ENCODE results near the gene LAT. TPM values are rescaled to one million over a fixed set of nuclear protein-coding genes. Genes with fewer than 3 reads are reported as not detected.

The LAT gene
- total RNA-seq, 4 donors from 2014 or later: 0.31 to 0.49 TPM; not detected in 2

DNA sequence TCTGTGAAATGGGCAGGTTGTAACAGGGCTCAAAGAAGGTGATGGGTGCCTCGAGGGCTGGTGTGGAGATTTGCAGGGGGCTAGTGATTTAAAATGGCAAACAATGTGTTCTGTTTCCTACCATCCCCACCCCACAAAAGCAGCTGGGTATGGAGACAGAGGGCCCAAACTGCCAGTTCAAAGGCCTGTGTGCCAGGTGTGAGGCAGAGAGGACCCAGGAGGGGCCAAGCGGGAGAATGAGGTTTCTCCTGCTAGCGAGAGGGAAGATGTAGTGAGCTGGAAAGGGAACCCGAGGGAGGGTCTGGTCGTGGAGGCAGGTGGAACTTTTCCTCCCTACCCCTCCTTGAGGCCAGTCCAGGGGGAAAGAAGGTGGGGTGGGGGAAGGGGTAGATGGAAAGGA is 39.4 kb downstream of the LAT start:
- DNase-seq (no peak), ATAC-seq (no peak)
- intact Hi-C loops (cut with DNase I; ENCODE audit: low total_unique reads): no loop called here
- TF ChIP-seq, protein P1, sequence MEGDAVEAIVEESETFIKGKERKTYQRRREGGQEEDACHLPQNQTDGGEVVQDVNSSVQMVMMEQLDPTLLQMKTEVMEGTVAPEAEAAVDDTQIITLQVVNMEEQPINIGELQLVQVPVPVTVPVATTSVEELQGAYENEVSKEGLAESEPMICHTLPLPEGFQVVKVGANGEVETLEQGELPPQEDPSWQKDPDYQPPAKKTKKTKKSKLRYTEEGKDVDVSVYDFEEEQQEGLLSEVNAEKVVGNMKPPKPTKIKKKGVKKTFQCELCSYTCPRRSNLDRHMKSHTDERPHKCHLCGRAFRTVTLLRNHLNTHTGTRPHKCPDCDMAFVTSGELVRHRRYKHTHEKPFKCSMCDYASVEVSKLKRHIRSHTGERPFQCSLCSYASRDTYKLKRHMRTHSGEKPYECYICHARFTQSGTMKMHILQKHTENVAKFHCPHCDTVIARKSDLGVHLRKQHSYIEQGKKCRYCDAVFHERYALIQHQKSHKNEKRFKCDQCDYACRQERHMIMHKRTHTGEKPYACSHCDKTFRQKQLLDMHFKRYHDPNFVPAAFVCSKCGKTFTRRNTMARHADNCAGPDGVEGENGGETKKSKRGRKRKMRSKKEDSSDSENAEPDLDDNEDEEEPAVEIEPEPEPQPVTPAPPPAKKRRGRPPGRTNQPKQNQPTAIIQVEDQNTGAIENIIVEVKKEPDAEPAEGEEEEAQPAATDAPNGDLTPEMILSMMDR (IDR thresholded peaks at IDR 0.05 in 4 of 5, conservative IDR thresholded peaks at IDR 0.05 in 1 of 5): no peak
- no peak for TF ChIP-seq POLR2A (IDR thresholded peaks at IDR 0.05)
- no peak overlapping the region for H3K27ac ChIP-seq
- no peak overlapping the region for H3K4me3 ChIP-seq
- H3K9me3 ChIP-seq: no peaks in the 10 kb centered on the region
- in situ Hi-C loops (cut with MboI; ENCODE audit: low sequenced_read_pairs in 4 of 4): no loop called here
- H3K36me3 ChIP-seq: no peaks in the 10 kb centered on the region
- H3K27me3 ChIP-seq: peaks cover 0 to 3% (median 0%) of the 10 kb centered on the region in 3 donors
- H3K4me1 ChIP-seq: no peaks in the 10 kb centered on the region

DNA sequence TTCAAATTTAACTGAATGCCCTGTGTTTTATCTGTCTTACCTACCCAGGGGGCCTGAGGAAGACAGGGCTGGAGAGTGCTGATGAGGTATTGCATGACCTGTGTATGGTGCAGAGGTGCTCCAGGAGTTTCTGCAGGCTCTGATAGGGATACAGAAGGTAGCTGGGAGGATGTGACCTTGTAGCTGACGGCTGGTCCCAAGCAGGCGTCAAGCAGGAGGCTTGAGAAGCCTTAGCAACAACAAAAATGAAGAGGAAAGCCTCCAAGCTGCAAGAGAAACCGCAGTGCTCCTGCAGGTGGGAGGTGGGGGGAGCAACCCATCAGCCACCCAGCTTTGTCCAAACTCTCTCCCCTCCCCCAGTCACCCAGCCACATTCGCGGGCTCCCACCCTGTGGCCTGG is 40.4 kb downstream of the LAT start:
- intact Hi-C loops (cut with DNase I; ENCODE audit: low total_unique reads): no loop called here
- Histone ChIP-seq H3K36me3 (no peaks in the 10 kb centered on the region), H3K4me1 (no peaks in the 10 kb centered on the region), H3K4me3 (no peak overlapping the region), H3K27me3 (peaks cover 0 to 3% (median 0%) of the 10 kb centered on the region in 3 donors), H3K9me3 (no peaks in the 10 kb centered on the region), H3K27ac (no peak overlapping the region)
- in situ Hi-C loops (cut with MboI; ENCODE audit: low sequenced_read_pairs in 4 of 4): no loop called here
- no peak for TF ChIP-seq POLR2A (IDR thresholded peaks at IDR 0.05)
- TF ChIP-seq, protein P1 (IDR thresholded peaks at IDR 0.05 in 4 of 5, conservative IDR thresholded peaks at IDR 0.05 in 1 of 5): no peak
- no peak for ATAC-seq
- no peak for DNase-seq

DNA sequence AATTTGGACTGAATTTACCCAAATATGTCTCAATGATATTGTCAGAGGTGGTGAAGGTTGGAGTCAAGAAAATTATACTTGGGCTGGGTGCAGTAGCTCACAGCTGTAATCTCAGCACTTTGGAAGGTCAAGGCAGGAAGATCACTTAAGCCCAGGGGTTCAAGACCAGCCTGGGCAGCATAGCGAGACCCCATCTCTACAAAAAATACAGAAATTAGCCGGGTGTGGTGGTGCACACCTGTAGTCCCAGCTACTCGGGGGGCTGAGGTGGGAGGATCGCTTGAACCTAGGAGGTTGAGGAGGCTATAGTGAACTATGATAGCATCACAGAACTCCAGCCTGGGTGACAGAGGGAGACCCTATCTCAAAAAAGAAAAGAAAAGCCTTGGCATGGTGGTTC is 40.9 kb downstream of the LAT start:
- peaks cover 0 to 3% (median 0%) of the 10 kb centered on the region in 3 donors for H3K27me3 ChIP-seq
- no peak overlapping the region for H3K4me3 ChIP-seq
- H3K36me3 ChIP-seq: no peaks in the 10 kb centered on the region
- in situ Hi-C loops (cut with MboI; ENCODE audit: low sequenced_read_pairs in 4 of 4) (no loop called here), intact Hi-C loops (cut with DNase I; ENCODE audit: low total_unique reads) (no loop called here)
- no peak for DNase-seq
- TF ChIP-seq POLR2A (IDR thresholded peaks at IDR 0.05): no peak
- TF ChIP-seq, protein P1 (IDR thresholded peaks at IDR 0.05 in 4 of 5, conservative IDR thresholded peaks at IDR 0.05 in 1 of 5): no peak
- H3K9me3 ChIP-seq: no peaks in the 10 kb centered on the region
- no peak overlapping the region for H3K27ac ChIP-seq
- ATAC-seq: no peak
- no peaks in the 10 kb centered on the region for H3K4me1 ChIP-seq

DNA sequence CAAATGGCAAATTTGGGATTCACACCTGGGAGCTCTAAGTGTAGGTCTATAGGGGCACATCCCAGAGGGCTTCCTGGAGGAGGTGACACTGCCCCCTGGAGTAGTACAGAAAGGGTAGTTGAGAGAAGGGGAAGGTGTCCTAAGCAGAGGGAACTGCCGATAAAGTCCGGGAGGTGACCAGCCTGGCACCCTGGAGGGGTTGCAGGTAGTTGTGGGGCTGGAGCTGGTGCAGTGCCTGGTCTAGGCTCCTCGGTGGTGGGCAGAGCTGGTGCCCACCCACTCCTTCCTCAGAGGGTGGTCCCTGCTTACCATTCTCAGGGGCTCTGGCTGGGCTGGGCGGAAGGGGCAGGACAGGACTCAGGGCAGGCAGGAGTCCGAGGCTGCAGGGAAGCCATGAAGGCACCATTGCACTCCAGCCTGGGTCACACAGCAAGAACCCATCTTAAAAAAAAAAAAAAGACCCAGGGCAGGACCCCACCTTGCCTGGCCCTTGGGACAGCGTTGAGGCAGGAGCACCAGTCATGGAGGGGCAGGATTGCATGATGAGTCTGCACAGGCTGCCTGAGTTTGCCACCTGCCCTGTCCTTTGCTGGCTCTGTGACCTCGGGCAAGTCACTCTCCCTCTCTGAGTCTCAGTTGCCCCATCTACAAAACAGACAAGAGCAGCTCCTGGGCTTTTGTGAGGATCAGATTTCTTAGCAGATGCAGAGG is 43.8 kb downstream of the LAT start:
- peaks cover 0 to 3% (median 0%) of the 10 kb centered on the region in 3 donors for H3K27me3 ChIP-seq
- no peaks in the 10 kb centered on the region for H3K4me1 ChIP-seq
- no peak overlapping the region for H3K4me3 ChIP-seq
- no peaks in the 10 kb centered on the region for H3K36me3 ChIP-seq
- H3K9me3 ChIP-seq: no peaks in the 10 kb centered on the region
- ATAC-seq (no peak), DNase-seq (no peak)
- intact Hi-C loops (cut with DNase I; ENCODE audit: low total_unique reads) (no loop called here), in situ Hi-C loops (cut with MboI; ENCODE audit: low sequenced_read_pairs in 4 of 4) (no loop called here)
- no peak overlapping the region for H3K27ac ChIP-seq
- TF ChIP-seq, protein P1 (IDR thresholded peaks at IDR 0.05 in 4 of 5, conservative IDR thresholded peaks at IDR 0.05 in 1 of 5): no peak
- no peak for TF ChIP-seq POLR2A (IDR thresholded peaks at IDR 0.05)

Data from gastrocnemius medialis (tissue), 4 donors.